Effector CD8-positive, alpha-beta T cell (primary cell): ENCODE results near the gene MROH2B.

Experiments
- DNase-seq: peaks from one replicate; lab custom pipeline; 2025; lab: John Stamatoyannopoulos, UW
- total RNA-seq, 4 experiments: gene quantifications; one replicate each; lab custom pipeline; 2026; lab: John Stamatoyannopoulos, UW

The MROH2B gene
- 0 reads per million in 4 experiments for total RNA-seq

- no peak for DNase-seq
Measured at GRCh38 chr5:41071242-41071641, at the start of gene MROH2B. Gene MROH2B, minus strand, starts transcription at chr5:41071342. Its CDS starts 490 bp downstream, at chr5:41070852.

GRCh38 chr5:41120600-41120999, 49.5 kb upstream of the MROH2B start:
- no peak for DNase-seq

- DNase-seq = no peak
Measured at GRCh38 chr5:41118177-41118576, 47.0 kb upstream of the MROH2B start.

- no peak for DNase-seq
Measured at GRCh38 chr5:41115281-41115680, 44.1 kb upstream of the MROH2B start.

- DNase-seq = no peak
Measured at GRCh38 chr5:41112486-41113455, 41.6 kb upstream of the MROH2B start.

GRCh38 chr5:41109186-41109585, 38.0 kb upstream of the MROH2B start:
- DNase-seq = no peak

GRCh38 chr5:41102341-41102740, 31.2 kb upstream of the MROH2B start:
- no peak for DNase-seq

GRCh38 chr5:41097642-41098041, 26.5 kb upstream of the MROH2B start:
- DNase-seq = no peak

GRCh38 chr5:41095324-41096101, 24.4 kb upstream of the MROH2B start:
- DNase-seq = no peak

GRCh38 chr5:41094871-41095270, 23.7 kb upstream of the MROH2B start:
- no peak for DNase-seq

GRCh38 chr5:41093803-41094202, 22.7 kb upstream of the MROH2B start:
- DNase-seq = no peak

GRCh38 chr5:41087461-41087860, 16.3 kb upstream of the MROH2B start:
- DNase-seq = no peak

- no peak for DNase-seq
Measured at GRCh38 chr5:41083306-41083705, 12.2 kb upstream of the MROH2B start.

GRCh38 chr5:41071975-41072374, 833 bp upstream of the MROH2B start:
- no peak for DNase-seq

- DNase-seq = no peak
Measured at GRCh38 chr5:41067714-41068568, 3.2 kb downstream of the MROH2B start.

- no peak for DNase-seq
Measured at GRCh38 chr5:41065691-41066335, 5.3 kb downstream of the MROH2B start.

GRCh38 chr5:41057940-41058339, 13.2 kb downstream of the MROH2B start:
- DNase-seq = no peak

GRCh38 chr5:41057231-41057630, 13.9 kb downstream of the MROH2B start:
- DNase-seq = no peak

- no peak for DNase-seq
Measured at GRCh38 chr5:41048986-41049385, 22.2 kb downstream of the MROH2B start.

GRCh38 chr5:41043109-41043747, 27.9 kb downstream of the MROH2B start:
- no peak for DNase-seq

- no peak for DNase-seq
Measured at GRCh38 chr5:41032973-41033372, 38.2 kb downstream of the MROH2B start.
